Stimulated activated CD8-positive, alpha-beta memory T cell treated with anti-CD3 and anti-CD28 coated beads, Interleukin-12 subunit alpha, Interleukin-12 subunit beta, amount 100 ng/mL, for 1 hour (primary cell): ENCODE results near the gene PLXNA3.
"Not testable (repeated sequence)": the region's sequence is repeated elsewhere in the genome, so short reads cannot be mapped to it uniquely, and the experiment has no call there.

Experiments used
- DNase-seq: peaks from one replicate; pipeline ENCODE4 v3.0.0-alpha.2; 2020; ENCODE audit warnings: low read depth

PLXNA3 gene

GRCh38 chrX:154501423-154501822 lies 43.3 kb downstream of the PLXNA3 start:
- not testable (repeated sequence) for DNase-seq

- DNase-seq, result no peak
Observed at GRCh38 chrX:154502098-154502497, 44.0 kb downstream of the PLXNA3 start.

- DNase-seq, result no peak
Observed at GRCh38 chrX:154502989-154503388, 44.9 kb downstream of the PLXNA3 start.

- DNase-seq, result no peak
Observed at GRCh38 chrX:154505734-154506133, 47.7 kb downstream of the PLXNA3 start.

GRCh38 chrX:154506483-154507332 lies 48.6 kb downstream of the PLXNA3 start:
- no peak for DNase-seq

- DNase-seq, result no peak
Observed at GRCh38 chrX:154507673-154508383, 49.7 kb downstream of the PLXNA3 start.

GRCh38 chrX:154508384-154508745 lies 50.3 kb downstream of the PLXNA3 start:
- no peak for DNase-seq

GRCh38 chrX:154509455-154509854 lies 51.4 kb downstream of the PLXNA3 start:
- no peak for DNase-seq

GRCh38 chrX:154511761-154512160 lies 53.7 kb downstream of the PLXNA3 start:
- no peak for DNase-seq

- DNase-seq, result no peak
Observed at GRCh38 chrX:154512879-154513553, 54.9 kb downstream of the PLXNA3 start.

GRCh38 chrX:154513716-154514115 lies 55.6 kb downstream of the PLXNA3 start:
- no peak for DNase-seq

- no peak for DNase-seq
Observed at GRCh38 chrX:154515090-154515965, 57.2 kb downstream of the PLXNA3 start.

GRCh38 chrX:154515966-154516655 lies 58.0 kb downstream of the PLXNA3 start, which contains the start of gene FAM3A:
TSS of gene FAM3A (minus strand) at chrX:154516232. CDS start at chrX:154515772, 460 bp downstream.
- peak; percentile 84 for DNase-seq

GRCh38 chrX:154516656-154517100 lies 58.6 kb downstream of the PLXNA3 start:
- DNase-seq, result no peak

GRCh38 chrX:154517101-154517781 lies 59.2 kb downstream of the PLXNA3 start:
- no peak for DNase-seq

- DNase-seq, result no peak
Observed at GRCh38 chrX:154519389-154519788, 61.3 kb downstream of the PLXNA3 start.

- no peak for DNase-seq
Observed at GRCh38 chrX:154525606-154526490, 67.8 kb downstream of the PLXNA3 start.

GRCh38 chrX:154526901-154527675 lies 69.0 kb downstream of the PLXNA3 start:
- DNase-seq, result peak; percentile 36
